GM12878 (cell line): Measurements from ENCODE around the gene HORMAD1. TPM values are rescaled to one million over a fixed set of nuclear protein-coding genes. Genes with fewer than 3 reads are reported as not detected.

Experiments used
- ATAC-seq: fragments of 200-7000 bp; cut with Tn5 transposase; 3 replicates; pipeline ENCODE4 v1.9.1; 2020; ENCODE audit warnings: mild to moderate bottlenecking, moderate library complexity
- BruUV-seq: library from RNA; stranded (reverse); fragments of 400-500 nt; replicated peaks from 2 replicates; lab custom pipeline; 2021; lab: Mats Ljungman, UMichigan
- CTCF ChIA-PET: fragments of 300-600 bp; sonication (Branson Sonifier 250); formaldehyde crosslinking; extraction: SDS; loops from one replicate; lab custom pipeline; 2021; ENCODE audit warnings: inconsistent platforms; lab: Yijun Ruan, JAX
- POLR2A ChIA-PET: fragments of 350-600 bp; formaldehyde crosslinking; extraction: SDS; loops from one replicate; lab custom pipeline; 2021; ENCODE audit warnings: inconsistent platforms; lab: Charles Lee
- RAD21 ChIA-PET: fragments of 300-600 bp; sonication (Branson Sonifier 250); formaldehyde crosslinking; loops from one replicate; lab custom pipeline; 2023; ENCODE audit warnings: antibody characterized with exemption; ENCODE audit not compliant: unreplicated experiment; lab: Charles Lee
- SMC1A ChIA-PET: fragments of 300-600 bp; sonication (Branson Sonifier 250); formaldehyde crosslinking; loops from one replicate; lab custom pipeline; 2023; ENCODE audit not compliant: unreplicated experiment, uncharacterized antibody; lab: Charles Lee
- DNase-seq: peaks from one replicate; pipeline ENCODE4 v3.0.0-alpha.2; 2011; ENCODE audit warnings: low read depth, low spot score
- FAIRE-seq: peaks from 3 replicates; lab custom pipeline; 2011; peaks lifted over from hg19 to GRCh38; lab: Jason Lieb, UNC
- H2AFZ ChIP-seq: 2 replicates; pipeline ENCODE4 v1.6.0; 2011; ENCODE audit warnings: low read depth, low read length, control low read depth; ENCODE audit not compliant: control insufficient read depth
- H3K27ac ChIP-seq: 2 replicates; pipeline ENCODE4 v1.5.1; 2011; ENCODE audit warnings: control low read depth; ENCODE audit not compliant: control insufficient read depth, insufficient read depth
- H3K27me3 ChIP-seq, 2 experiments: replicated peaks in 1 of 2; 2 replicates each; pipeline versions ENCODE4 v1.6.0 to v1.6.1; 2011; ENCODE audit warnings: low read length in 1 of 2; ENCODE audit not compliant: control insufficient read depth in 2 of 2, insufficient read depth in 2 of 2
- H3K36me3 ChIP-seq, 2 experiments: 2 replicates each; pipeline ENCODE4 v1.5.1; 2011; ENCODE audit warnings: low read length in 1 of 2; ENCODE audit not compliant: control insufficient read depth in 2 of 2, insufficient read depth in 2 of 2
- H3K4me1 ChIP-seq: 2 replicates; pipeline ENCODE4 v1.6.1; 2011; ENCODE audit warnings: mild to moderate bottlenecking, low read length, moderate library complexity, mixed read lengths; ENCODE audit not compliant: control insufficient read depth, insufficient read depth
- H3K4me2 ChIP-seq: 2 replicates; pipeline ENCODE4 v1.6.0; 2011; ENCODE audit warnings: control low read depth; ENCODE audit not compliant: control insufficient read depth, insufficient read depth
- H3K4me3 ChIP-seq: fragments of 200-600 bp; sonication (generic); 2 replicates; pipeline ENCODE4 v1.5.1; 2016
- H3K79me2 ChIP-seq: 2 replicates; pipeline ENCODE4 v1.6.0; 2011; ENCODE audit warnings: low read length; ENCODE audit not compliant: control insufficient read depth, insufficient read depth
- H3K9ac ChIP-seq: 2 replicates; pipeline ENCODE4 v1.8.0; 2011; ENCODE audit warnings: low read length, control low read depth, mixed read lengths; ENCODE audit not compliant: control insufficient read depth, insufficient read depth
- H3K9me3 ChIP-seq: replicated peaks from 3 replicates; pipeline ENCODE4 v1.5.1; 2011; ENCODE audit warnings: mild to moderate bottlenecking, low read length; ENCODE audit not compliant: control insufficient read depth, insufficient read depth
- H4K20me1 ChIP-seq: 2 replicates; pipeline ENCODE4 v1.6.0; 2011; ENCODE audit not compliant: control insufficient read depth, insufficient read depth
- CBX5 ChIP-seq: sonication (generic); IDR thresholded peaks from 2 replicates; pipeline ENCODE4 v1.6.1; 2016; ENCODE audit warnings: low read depth, moderate library complexity, mild to moderate bottlenecking, inconsistent platforms
- GATAD2B ChIP-seq: fragments of 450-650 bp; conservative IDR thresholded peaks from 2 replicates; pipeline ENCODE4 v1.6.1; 2017; ENCODE audit warnings: low read depth, mild to moderate bottlenecking, moderate library complexity
- MEF2A ChIP-seq: IDR thresholded peaks from 2 replicates; pipeline ENCODE4 v1.6.1; 2011; ENCODE audit warnings: low read depth, mild to moderate bottlenecking, low read length, moderate library complexity; ENCODE audit not compliant: insufficient read depth
- POLR2AphosphoS5 ChIP-seq: IDR thresholded peaks from 2 replicates; pipeline ENCODE4 v1.6.1; 2011; ENCODE audit warnings: mild to moderate bottlenecking, low read length, inconsistent platforms
- REST ChIP-seq: IDR thresholded peaks from 2 replicates; pipeline ENCODE4 v1.6.1; 2012; ENCODE audit warnings: mild to moderate bottlenecking, low read depth, low read length
- RUNX3 ChIP-seq: IDR thresholded peaks from 2 replicates; pipeline ENCODE4 v1.6.1; 2012; ENCODE audit warnings: low read length, inconsistent platforms
- TCF3 ChIP-seq: IDR thresholded peaks from 2 replicates; pipeline ENCODE4 v1.6.1; 2012; ENCODE audit warnings: low read depth, mild to moderate bottlenecking, low read length, borderline replicate concordance; ENCODE audit not compliant: insufficient read depth
- ZNF384 ChIP-seq: IDR thresholded peaks from 2 replicates; pipeline ENCODE4 v1.6.1; 2012; ENCODE audit warnings: low read depth, mild to moderate bottlenecking, low read length, improper control_type of control experiment, borderline replicate concordance
- ZZZ3 ChIP-seq: IDR thresholded peaks from 2 replicates; pipeline ENCODE4 v1.6.1; 2011; ENCODE audit warnings: low read depth; ENCODE audit not compliant: control insufficient read depth, insufficient read length
- WGBS: methylation state at CpG from one replicate; pipeline ENCODE4 v1.1.6; 2016; ENCODE audit warnings: low lambda C conversion rate; ENCODE audit not compliant: insufficient replicate concordance, insufficient coverage; ENCODE audit errors: missing lambda C conversion rate; 5-methylcytosine and 5-hydroxymethylcytosine counted together
- in situ Hi-C: fragments of 300-500 bp; cut with MboI; formaldehyde crosslinking; loops from 9 replicates; pipeline ENCODE4 v1.14.3; 2018; ENCODE audit warnings: mixed read lengths
- intact Hi-C: fragments of 100-400 bp; cut with micrococcal nuclease; formaldehyde crosslinking; loops from one replicate; pipeline ENCODE4 v1.14.2; 2022; ENCODE audit not compliant: unreplicated experiment
- polyA plus RNA-seq, 11 experiments: library from polyadenylated mRNA; depleted of rRNA in 4 of 11; unstranded in 6 of 11; stranded (reverse) in 5 of 11; fragments of >200 nt; fragmentation: Nextera tagmentation in 4 of 11; fragmentation: Illumina TruSeq in 1 of 11; extraction: Ambion mirVana in 4 of 11; extraction: Trizol in 1 of 11; gene quantifications; 1 replicate in 1 of 11; 2 replicates in 10 of 11; pipeline versions ENCODE4 v1.2.1 to v1.2.3, GENCODE V29; 2011 to 2016; ENCODE audit warnings: inconsistent platforms in 2 of 11, missing spikeins in 2 of 11, low read depth in 1 of 11
- total RNA-seq, 4 experiments: library from RNA; depleted of rRNA in 3 of 4; stranded (reverse); fragments of >200 nt in 3 of 4; fragmentation: Illumina TruSeq in 1 of 4; extraction: Trizol in 1 of 4; gene quantifications; 2 replicates each; pipeline versions ENCODE4 v1.2.1 to v1.2.3, GENCODE V29; 2013 to 2021
- TF ChIP-seq, protein P1 (sequence below): IDR thresholded peaks from 2 replicates; pipeline ENCODE4 v1.6.1; 2011; ENCODE audit warnings: borderline replicate concordance, low read depth, mild to moderate bottlenecking, moderate library complexity, mixed read lengths, low read length; ENCODE audit not compliant: insufficient read depth; ENCODE audit errors: extremely low read length

Gene HORMAD1
- total and polyA plus RNA-seq, 10 of the 15 experiments (the other 5 are each of a cell fraction or from before 2014, with no cell fraction given) = 0.08 to 0.22 (median 0.20) TPM; not detected in 6

GRCh38 chr1:150663321-150663720 is 57.4 kb downstream of the HORMAD1 start (continued):
- TF ChIP-seq, protein P1, sequence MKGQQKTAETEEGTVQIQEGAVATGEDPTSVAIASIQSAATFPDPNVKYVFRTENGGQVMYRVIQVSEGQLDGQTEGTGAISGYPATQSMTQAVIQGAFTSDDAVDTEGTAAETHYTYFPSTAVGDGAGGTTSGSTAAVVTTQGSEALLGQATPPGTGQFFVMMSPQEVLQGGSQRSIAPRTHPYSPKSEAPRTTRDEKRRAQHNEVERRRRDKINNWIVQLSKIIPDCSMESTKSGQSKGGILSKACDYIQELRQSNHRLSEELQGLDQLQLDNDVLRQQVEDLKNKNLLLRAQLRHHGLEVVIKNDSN = no peak

GRCh38 chr1:150662811-150663210 is 57.9 kb downstream of the HORMAD1 start:
- Histone ChIP-seq H3K4me3 (no peak overlapping the region), H4K20me1 (no peaks in the 10 kb centered on the region), H3K36me3 (peaks cover 0 to 4% of the 10 kb centered on the region in 2 experiments; a peak in 1 of 4 replicates), H3K27ac (no peak overlapping the region), H3K9ac (no peak overlapping the region), H3K4me1 (no peaks in the 10 kb centered on the region), H3K27me3 (no peaks in the 10 kb centered on the region), H3K9me3 (no peaks in the 10 kb centered on the region), H3K79me2 (no peaks in the 10 kb centered on the region), H3K4me2 (no peak overlapping the region), H2AFZ (no peak overlapping the region)
- RAD21 ChIA-PET = interaction anchor here (1.2 kb wide), 1 partner anchor 100 kb away, joined by 3 read pairs; no protein-coding TSS in a partner anchor
- SMC1A ChIA-PET = no interaction called here
- DNase-seq (no peak), FAIRE-seq (no peak), ATAC-seq (no peak)
- POLR2A ChIA-PET = no interaction called here
- intact Hi-C loops (no loop called here), in situ Hi-C loops (no loop called here)
- TF ChIP-seq CBX5 = no peak
- no peak for TF ChIP-seq GATAD2B
- TF ChIP-seq POLR2AphosphoS5 = no peak
- TF ChIP-seq MEF2A = no peak
- no peak for TF ChIP-seq ZNF384
- no peak for TF ChIP-seq RUNX3
- no peak for TF ChIP-seq TCF3
- no peak for TF ChIP-seq REST
- no peak for TF ChIP-seq ZZZ3
- CTCF ChIA-PET = interaction anchor here (0.6 to 2.8 kb wide), 3 partner anchors 8 to 21 kb away, joined by 3 to 8 read pairs (median 3); no protein-coding TSS in a partner anchor
- 97% methylated on average over 8 of the region's 9 CpGs for WGBS
- no TSS peak for BruUV-seq
